ENCODE measurements around the gene MKNK1. TPM values are rescaled to one million over a fixed set of nuclear protein-coding genes. Genes with fewer than 3 reads are reported as not detected.

Gene MKNK1
- total RNA-seq, 1 donor from 2014 or later = 22.6 TPM

DNA sequence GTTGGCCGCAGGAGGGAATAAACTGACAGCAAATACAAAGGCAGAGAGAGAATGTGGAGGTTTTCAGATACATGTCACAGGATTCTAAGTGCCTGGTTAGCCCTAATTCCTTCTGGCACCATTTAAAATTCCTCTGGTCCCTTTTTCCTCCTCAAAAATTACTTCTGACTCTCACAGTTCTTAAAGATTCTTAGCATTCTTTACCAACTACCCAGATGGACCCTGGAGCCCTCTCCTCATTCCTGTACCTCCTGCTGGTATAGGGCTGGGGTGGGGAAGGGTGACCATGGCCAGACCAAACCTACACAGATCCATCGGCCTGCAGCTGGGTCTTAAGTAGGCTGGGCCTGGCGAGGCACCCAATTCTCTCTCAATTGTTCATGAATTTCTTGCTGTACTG, 7.2 kb downstream of the MKNK1 start:
- no peaks in the 10 kb centered on the region for H3K27me3 ChIP-seq (ENCODE audit: control insufficient read depth, insufficient read depth, low read length)
- TF ChIP-seq, protein P1, sequence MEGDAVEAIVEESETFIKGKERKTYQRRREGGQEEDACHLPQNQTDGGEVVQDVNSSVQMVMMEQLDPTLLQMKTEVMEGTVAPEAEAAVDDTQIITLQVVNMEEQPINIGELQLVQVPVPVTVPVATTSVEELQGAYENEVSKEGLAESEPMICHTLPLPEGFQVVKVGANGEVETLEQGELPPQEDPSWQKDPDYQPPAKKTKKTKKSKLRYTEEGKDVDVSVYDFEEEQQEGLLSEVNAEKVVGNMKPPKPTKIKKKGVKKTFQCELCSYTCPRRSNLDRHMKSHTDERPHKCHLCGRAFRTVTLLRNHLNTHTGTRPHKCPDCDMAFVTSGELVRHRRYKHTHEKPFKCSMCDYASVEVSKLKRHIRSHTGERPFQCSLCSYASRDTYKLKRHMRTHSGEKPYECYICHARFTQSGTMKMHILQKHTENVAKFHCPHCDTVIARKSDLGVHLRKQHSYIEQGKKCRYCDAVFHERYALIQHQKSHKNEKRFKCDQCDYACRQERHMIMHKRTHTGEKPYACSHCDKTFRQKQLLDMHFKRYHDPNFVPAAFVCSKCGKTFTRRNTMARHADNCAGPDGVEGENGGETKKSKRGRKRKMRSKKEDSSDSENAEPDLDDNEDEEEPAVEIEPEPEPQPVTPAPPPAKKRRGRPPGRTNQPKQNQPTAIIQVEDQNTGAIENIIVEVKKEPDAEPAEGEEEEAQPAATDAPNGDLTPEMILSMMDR (IDR thresholded peaks at IDR 0.05; ENCODE audit: insufficient read depth, low read length, poor library complexity, severe bottlenecking) = no peak

DNA sequence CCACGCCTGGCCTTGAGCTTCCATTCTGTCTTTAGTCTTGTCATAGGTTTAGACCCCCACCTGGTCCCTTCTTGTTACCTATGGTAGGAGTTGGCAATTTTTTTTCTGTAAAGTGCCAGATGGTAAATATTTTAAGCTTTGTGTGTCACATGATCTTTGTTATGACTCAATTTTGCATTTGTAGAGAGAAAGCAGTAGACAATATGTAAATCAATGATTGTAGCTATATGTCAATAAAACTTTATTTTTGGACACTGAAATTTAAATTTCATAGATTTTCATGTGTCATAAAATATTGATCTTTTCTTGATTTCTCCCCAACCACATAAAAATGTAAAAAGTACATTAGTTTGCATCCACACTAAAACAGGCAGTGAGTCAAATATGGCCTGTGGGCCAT, 8.0 kb downstream of the MKNK1 start:
- Histone ChIP-seq H3K27me3 (ENCODE audit: control insufficient read depth, insufficient read depth, low read length) (no peaks in the 10 kb centered on the region), H3K36me3 (ENCODE audit: control insufficient read depth, insufficient read depth, low read length) (no peaks in the 10 kb centered on the region), H3K4me3 (ENCODE audit: low read depth, low read length) (no peak overlapping the region)
- no peak for DNase-seq (ENCODE audit: low read depth)
- TF ChIP-seq, protein P1 (IDR thresholded peaks at IDR 0.05; ENCODE audit: insufficient read depth, low read length, poor library complexity, severe bottlenecking) = no peak

More for the DNA sequence above, 7.2 kb downstream of the MKNK1 start:
- Histone ChIP-seq H3K4me3 (ENCODE audit: low read depth, low read length) (no peak overlapping the region), H3K36me3 (ENCODE audit: control insufficient read depth, insufficient read depth, low read length) (no peaks in the 10 kb centered on the region)
- no peak for DNase-seq (ENCODE audit: low read depth)

DNA sequence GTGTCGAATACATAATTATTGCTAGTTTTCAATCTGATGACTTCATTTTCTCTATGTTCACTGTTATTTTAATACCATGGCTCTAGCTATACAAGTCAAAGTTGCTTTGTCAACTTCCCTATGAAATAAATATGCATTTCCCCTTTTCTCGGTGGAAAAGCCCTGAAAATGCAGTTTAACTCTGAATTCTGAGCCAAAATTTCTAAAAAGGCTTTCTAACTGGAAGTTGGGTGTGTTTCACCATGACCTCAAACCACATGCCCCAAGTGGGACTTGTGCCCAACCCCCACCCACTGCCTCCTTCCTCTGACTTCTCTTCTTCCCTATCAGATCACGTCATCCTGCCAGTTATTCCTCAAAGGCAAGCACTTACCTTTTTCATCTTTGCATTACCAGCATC, 8.9 kb downstream of the MKNK1 start:
- DNase-seq (ENCODE audit: low read depth) = no peak
- Histone ChIP-seq H3K27me3 (ENCODE audit: control insufficient read depth, insufficient read depth, low read length) (no peaks in the 10 kb centered on the region), H3K36me3 (ENCODE audit: control insufficient read depth, insufficient read depth, low read length) (no peaks in the 10 kb centered on the region), H3K4me3 (ENCODE audit: low read depth, low read length) (no peak overlapping the region)
- TF ChIP-seq, protein P1 (IDR thresholded peaks at IDR 0.05; ENCODE audit: insufficient read depth, low read length, poor library complexity, severe bottlenecking) = no peak

DNA sequence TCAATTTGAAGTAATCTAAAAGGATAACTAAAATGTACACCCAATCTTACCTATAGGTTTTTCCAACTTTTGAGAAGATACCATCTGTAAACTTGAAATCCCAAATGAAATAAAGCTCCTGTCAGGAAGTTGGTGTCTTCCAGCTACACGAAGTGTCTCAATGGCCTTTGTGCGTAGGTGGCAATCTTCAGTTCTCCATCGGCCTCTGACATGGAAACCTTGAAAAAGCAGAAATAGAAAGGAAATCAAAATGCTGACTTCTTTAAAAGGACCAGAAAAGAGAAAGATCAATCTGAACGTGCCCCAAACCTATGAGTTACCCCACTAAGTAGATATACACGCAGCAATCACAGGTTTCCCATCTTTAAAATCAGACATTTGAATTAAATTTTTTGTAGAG, 10.0 kb downstream of the MKNK1 start:
- TF ChIP-seq, protein P1 (IDR thresholded peaks at IDR 0.05; ENCODE audit: insufficient read depth, low read length, poor library complexity, severe bottlenecking) = no peak
- no peak for DNase-seq (ENCODE audit: low read depth)
- Histone ChIP-seq H3K27me3 (ENCODE audit: control insufficient read depth, insufficient read depth, low read length) (no peaks in the 10 kb centered on the region), H3K36me3 (ENCODE audit: control insufficient read depth, insufficient read depth, low read length) (no peaks in the 10 kb centered on the region), H3K4me3 (ENCODE audit: low read depth, low read length) (no peak overlapping the region)

DNA sequence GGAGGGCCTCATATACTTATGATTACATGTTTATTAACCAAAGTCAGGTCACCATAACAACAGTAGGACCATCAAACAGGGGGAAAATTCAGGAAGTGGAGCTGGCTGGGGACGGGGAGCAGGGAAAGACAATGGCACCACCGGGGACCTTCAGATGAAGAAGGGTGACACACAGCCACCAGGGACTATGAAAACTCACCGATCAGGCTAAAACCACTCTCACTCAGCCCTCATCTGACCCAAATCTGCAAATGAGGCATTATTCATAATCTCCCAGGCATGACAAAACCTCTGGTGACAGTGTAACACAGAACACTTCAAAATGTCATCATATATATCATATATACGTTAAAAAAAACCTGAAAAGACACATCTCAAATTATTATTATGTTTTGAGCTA, 11.2 kb downstream of the MKNK1 start:
- TF ChIP-seq, protein P1 (IDR thresholded peaks at IDR 0.05; ENCODE audit: insufficient read depth, low read length, poor library complexity, severe bottlenecking) = no peak
- no peak for DNase-seq (ENCODE audit: low read depth)
- H3K4me3 ChIP-seq (ENCODE audit: low read depth, low read length) = no peak overlapping the region
- no peaks in the 10 kb centered on the region for H3K27me3 ChIP-seq (ENCODE audit: control insufficient read depth, insufficient read depth, low read length)
- H3K36me3 ChIP-seq (ENCODE audit: control insufficient read depth, insufficient read depth, low read length) = no peaks in the 10 kb centered on the region

DNA sequence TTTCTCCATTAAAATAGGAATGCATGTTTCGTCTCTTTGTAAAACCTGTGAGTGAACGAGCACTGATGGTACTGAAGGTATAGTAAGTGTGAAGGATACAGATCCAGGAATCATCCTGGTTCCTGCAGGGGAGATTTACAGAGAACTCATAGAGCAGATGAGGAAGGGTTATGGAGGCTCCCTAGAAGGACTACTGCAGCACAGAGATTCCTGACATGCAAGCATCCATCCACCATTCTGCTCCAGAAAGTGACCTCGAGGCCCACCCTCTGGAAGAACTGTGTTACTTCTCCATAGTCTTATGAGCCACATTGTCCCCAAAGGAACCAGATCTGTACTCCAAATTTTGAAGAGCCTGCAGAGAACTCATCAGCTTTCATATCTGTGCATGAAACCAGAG, 14.5 kb downstream of the MKNK1 start:
- no peaks in the 10 kb centered on the region for H3K27me3 ChIP-seq (ENCODE audit: control insufficient read depth, insufficient read depth, low read length)
- H3K4me3 ChIP-seq (ENCODE audit: low read depth, low read length) = no peak overlapping the region
- no peak for DNase-seq (ENCODE audit: low read depth)
- no peaks in the 10 kb centered on the region for H3K36me3 ChIP-seq (ENCODE audit: control insufficient read depth, insufficient read depth, low read length)
- TF ChIP-seq, protein P1 (IDR thresholded peaks at IDR 0.05; ENCODE audit: insufficient read depth, low read length, poor library complexity, severe bottlenecking) = no peak
